ENCODE measurements around the gene EFCAB10. TPM values are rescaled to one million over a fixed set of nuclear protein-coding genes. Genes with fewer than 3 reads are reported as not detected.
A peak's percentile ranks its signal among the peaks of the same experiment; 100 is the strongest.
"Not testable (repeated sequence)": the region's sequence is repeated elsewhere in the genome, so short reads cannot be mapped to it uniquely, and the experiment has no call there.

EFCAB10 gene
- total RNA-seq, 2 experiments from 2014 or later: not detected

DNA sequence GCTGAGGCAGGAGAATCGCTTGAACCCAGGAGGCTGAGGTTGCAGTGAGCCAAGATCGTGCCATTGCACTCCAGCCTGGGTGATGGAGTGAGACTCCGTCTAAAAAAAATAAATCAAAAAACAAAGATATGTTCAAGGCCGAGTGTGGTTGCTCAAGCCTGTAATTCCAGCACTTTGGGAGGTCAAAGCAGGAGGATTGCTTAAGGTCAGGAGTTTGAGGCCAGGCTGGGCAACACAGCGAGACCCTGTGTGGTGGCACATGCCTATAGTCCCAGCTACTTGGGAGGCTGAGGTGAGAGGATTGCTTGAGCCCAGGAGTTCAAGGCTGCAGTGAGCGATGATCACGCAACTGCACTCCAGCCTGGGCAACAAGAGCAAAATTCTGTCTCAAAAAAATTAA lies 60.7 kb downstream of the EFCAB10 start:
- CTCF ChIA-PET: interaction anchor here (0.5 to 1.5 kb wide), 2 partner anchors 11 to 903 kb away, joined by 3 to 5 read pairs; partner anchors contain the start of gene RINT1
- Mint-ChIP-seq H3K4me3 (peak overlapping the region; percentile 50), H3K4me1 (ENCODE audit: low read depth) (peaks cover 20% of the 10 kb centered on the region), H3K36me3 (ENCODE audit: low read depth) (peaks cover 10% of the 10 kb centered on the region)
- H3K27ac Mint-ChIP-seq; intact Hi-C loops (cut with micrococcal nuclease); H3K27me3 Mint-ChIP-seq (ENCODE audit: low read depth); DNase-seq; H3K9me3 Mint-ChIP-seq: not testable (repeated sequence)

DNA sequence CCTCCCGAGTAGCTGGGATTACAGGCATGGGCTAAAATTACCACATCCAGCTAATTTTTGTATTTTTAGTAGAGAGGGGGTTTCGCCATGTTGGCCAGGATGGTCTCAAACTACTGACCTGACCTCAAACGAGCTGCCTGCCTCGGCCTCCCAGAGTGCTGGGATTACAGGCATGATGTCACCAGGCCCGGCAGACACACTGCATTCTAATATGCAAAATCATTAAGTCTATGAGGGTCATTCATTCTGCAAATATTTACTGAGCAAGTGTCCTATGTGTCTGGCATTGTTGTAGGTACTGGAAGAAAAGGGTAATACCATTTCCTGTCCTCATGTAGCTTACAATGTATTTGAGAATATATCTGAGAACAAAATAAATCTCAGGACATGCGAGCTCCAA lies 61.9 kb downstream of the EFCAB10 start:
- peaks cover 14% of the 10 kb centered on the region for H3K36me3 Mint-ChIP-seq (ENCODE audit: low read depth)
- H3K27ac Mint-ChIP-seq: no peak overlapping the region
- H3K4me3 Mint-ChIP-seq: no peak overlapping the region
- H3K27me3 Mint-ChIP-seq (ENCODE audit: low read depth): no peaks in the 10 kb centered on the region
- no peak for DNase-seq
- CTCF ChIA-PET: interaction anchor here (0.6 to 1.2 kb wide), 3 partner anchors 13 to 268 kb away, joined by 4 to 7 read pairs (median 4); partner anchors contain the start of gene RINT1
- H3K9me3 Mint-ChIP-seq: no peaks in the 10 kb centered on the region
- peaks cover 29% of the 10 kb centered on the region for H3K4me1 Mint-ChIP-seq (ENCODE audit: low read depth)
- intact Hi-C loops (cut with micrococcal nuclease): no loop called here

- not testable (repeated sequence) for H3K27me3 Mint-ChIP-seq (ENCODE audit: low read depth); H3K4me3 Mint-ChIP-seq; DNase-seq; H3K9me3 Mint-ChIP-seq; H3K27ac Mint-ChIP-seq
- H3K36me3 Mint-ChIP-seq (ENCODE audit: low read depth): peaks cover 28% of the 10 kb centered on the region
- CTCF ChIA-PET: interaction anchor here (0.6 kb wide), 1 partner anchor 75 kb away, joined by 3 read pairs; no protein-coding TSS in a partner anchor
- intact Hi-C loops (cut with micrococcal nuclease): loop anchor here (2.0 kb wide), 1 partner anchor 17 kb away; the partner anchor contains the start of gene RINT1
- H3K4me1 Mint-ChIP-seq (ENCODE audit: low read depth): peaks cover 43% of the 10 kb centered on the region
These were observed 65.7 kb downstream of the EFCAB10 start for GRCh38 chr7:105515610-105516009.

Other genes with a start within 250 kb of the EFCAB10 start
- 10 to 100 TPM; 41.1 to 43.3 TPM for gene SRPK2, start 192.6 kb downstream of the EFCAB10 start, total RNA-seq
- gene PUS7, start 59.2 kb downstream of the EFCAB10 start, total RNA-seq: 10 to 100 TPM; 14.3 to 14.6 TPM
- 10 to 100 TPM; 22.1 to 25.2 TPM for gene RINT1, start 49.3 kb downstream of the EFCAB10 start, total RNA-seq

Data from activated naive CD4-positive, alpha-beta T cell treated with anti-CD3 and anti-CD28 coated beads for 36 hours (primary cell).